ENCODE results near the gene BRSK2. TPM values are rescaled to one million over a fixed set of nuclear protein-coding genes. Genes with fewer than 3 reads are reported as not detected.
"Not testable (repeated sequence)": the region's sequence is repeated elsewhere in the genome, so short reads cannot be mapped to it uniquely, and the experiment has no call there.

Gene BRSK2
- total RNA-seq, 1 donor from 2014 or later, result 3.3 TPM

GRCh38 chr11:1354125-1354938, 35.4 kb upstream of the BRSK2 start:
- DNase-seq (ENCODE audit: low spot score), result no peak

DNA sequence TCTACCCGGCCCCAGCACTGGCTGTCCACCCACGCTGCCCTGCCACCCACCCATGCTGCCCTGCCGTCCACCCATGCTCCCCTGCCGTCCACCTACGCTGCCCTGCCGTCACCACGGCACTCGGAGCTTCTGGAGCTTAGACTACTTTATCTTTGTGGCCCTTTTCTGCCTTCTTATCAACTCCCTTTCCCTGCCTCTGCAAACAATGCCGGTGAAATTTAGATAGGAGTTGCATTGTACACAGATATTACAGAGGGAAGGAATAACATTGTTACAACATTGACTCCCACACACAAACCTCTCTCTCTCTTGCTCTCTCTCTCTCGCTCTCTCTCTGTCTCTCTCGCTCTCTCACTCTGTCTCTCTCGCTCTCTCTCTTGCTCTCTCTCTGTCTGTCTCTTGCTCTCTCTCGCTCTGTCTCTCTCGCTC, 33.7 kb upstream of the BRSK2 start:
- no peak for DNase-seq (ENCODE audit: low spot score)

GRCh38 chr11:1356478-1356960, 33.2 kb upstream of the BRSK2 start:
- no peak for DNase-seq (ENCODE audit: low spot score)

DNA sequence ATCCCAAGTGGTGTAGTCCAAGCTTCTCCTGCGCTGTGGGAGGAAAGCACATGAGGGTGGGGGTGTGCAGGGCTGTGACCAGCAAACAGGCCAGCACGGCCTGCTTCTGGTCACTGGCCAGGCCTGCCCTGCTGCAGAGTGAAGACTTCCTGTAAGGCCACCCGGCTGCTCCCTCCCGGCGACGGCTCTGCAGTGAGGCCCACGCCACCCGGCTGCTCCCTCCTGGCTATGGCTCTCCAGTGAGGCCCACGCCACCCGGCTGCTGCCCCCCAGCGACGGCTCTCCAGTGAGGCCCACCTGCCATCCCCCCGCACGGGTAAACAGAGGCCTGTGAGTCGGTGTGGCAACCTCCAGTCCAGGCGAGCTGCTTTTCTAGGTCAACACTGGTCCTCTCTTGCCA, 31.4 kb upstream of the BRSK2 start:
- DNase-seq (ENCODE audit: low spot score), result peak; percentile 62

- not testable (repeated sequence) for DNase-seq (ENCODE audit: low spot score)
Observed at GRCh38 chr11:1358931-1359330, 30.8 kb upstream of the BRSK2 start.

DNA sequence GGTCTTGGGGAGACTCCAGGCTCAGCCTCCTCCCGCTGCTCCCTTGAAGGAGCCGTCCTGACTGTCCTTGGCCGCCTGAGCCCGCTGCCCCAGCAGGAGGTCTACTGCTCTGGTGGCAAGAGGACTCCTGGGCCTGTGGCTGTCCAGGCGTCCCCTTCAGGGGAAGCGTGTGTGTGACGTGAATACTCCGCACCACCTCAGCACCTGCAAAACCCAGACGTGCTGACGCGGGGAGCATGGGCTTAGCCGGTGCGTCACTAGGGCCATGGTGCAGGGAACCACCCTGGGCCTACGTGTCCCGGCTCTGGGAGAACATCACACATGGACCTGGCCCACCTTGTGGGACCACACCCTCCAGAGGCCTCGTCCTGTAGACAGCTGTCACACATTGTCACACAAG, 30.2 kb upstream of the BRSK2 start:
- no peak for DNase-seq (ENCODE audit: low spot score)

DNA sequence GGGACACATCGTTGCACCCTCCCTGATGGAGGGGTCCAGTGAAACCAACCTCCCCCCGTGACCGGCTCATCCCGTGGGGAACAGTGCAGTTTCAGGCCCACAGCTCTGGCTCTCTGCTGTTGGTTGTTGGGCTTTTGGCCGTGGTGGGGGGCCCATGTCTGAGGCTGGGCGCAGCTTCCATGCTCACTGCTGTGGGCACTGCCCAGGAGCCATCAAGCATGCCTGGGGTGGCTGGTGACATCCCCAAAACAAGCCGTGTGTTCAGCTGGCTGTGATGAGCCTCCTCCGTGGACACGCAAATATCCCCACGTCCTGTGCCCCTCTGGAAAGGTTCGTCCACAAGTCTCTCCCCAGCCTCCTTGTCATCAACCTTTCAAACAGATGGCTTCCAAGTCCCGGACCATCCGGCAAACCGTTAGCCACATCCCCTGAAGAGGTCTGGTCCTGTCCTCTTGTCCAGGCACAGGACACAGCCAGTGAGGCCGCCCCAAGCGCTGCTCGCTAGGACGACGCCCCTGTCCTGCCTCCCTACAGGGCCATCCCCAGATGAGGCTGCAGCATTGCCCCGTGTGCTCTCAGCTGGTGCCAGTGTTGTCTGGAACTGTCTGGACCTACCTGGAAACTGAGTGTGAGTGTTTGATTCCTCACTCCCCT, 29.4 kb upstream of the BRSK2 start:
- DNase-seq (ENCODE audit: low spot score), result no peak

GRCh38 chr11:1360835-1361357, 28.8 kb upstream of the BRSK2 start:
- no peak for DNase-seq (ENCODE audit: low spot score)

DNA sequence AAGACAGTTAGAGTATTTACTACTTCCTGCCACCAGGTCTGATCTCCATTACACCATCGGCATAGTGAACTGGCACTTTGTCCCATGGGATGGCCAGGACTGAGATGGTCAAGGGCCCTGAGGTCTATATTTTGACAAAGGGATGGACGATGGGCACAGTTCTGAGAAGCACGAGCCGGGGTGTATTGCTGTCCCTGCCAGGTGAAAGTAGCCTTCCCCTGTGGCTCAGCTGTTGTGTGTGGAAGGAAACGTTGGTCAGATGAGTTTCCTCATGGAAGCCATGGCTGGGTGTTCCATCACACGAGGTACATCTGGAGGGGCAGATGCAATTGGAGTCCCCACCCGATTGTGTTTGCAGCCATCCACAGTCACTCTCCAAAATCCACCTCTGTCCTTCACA, 27.9 kb upstream of the BRSK2 start:
- DNase-seq (ENCODE audit: low spot score), result no peak

DNA sequence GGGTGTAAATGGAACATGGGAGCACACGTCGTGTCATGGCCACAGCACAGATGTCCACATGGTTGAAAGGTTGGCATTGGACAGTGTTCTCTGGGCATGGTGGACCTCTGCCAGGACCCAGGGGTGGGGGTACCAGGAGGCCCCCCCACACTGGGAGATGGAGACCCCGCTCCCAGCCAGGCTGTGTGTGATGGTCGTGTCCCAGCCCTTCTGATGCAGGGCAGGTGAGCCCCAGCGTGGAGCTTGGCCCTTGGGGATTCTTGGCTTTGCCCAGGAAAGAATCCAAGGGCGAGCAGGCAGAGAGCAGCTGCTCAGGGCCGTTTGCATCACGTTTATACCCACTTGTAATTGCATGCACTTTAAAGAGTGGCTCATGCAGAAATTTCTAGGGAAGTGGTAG, 22.0 kb upstream of the BRSK2 start:
- no peak for DNase-seq (ENCODE audit: low spot score)

- DNase-seq (ENCODE audit: low spot score), result no peak
Observed at GRCh38 chr11:1368216-1368615, 21.5 kb upstream of the BRSK2 start.

- DNase-seq (ENCODE audit: low spot score), result no peak
Observed at GRCh38 chr11:1368966-1369365, 20.8 kb upstream of the BRSK2 start.

DNA sequence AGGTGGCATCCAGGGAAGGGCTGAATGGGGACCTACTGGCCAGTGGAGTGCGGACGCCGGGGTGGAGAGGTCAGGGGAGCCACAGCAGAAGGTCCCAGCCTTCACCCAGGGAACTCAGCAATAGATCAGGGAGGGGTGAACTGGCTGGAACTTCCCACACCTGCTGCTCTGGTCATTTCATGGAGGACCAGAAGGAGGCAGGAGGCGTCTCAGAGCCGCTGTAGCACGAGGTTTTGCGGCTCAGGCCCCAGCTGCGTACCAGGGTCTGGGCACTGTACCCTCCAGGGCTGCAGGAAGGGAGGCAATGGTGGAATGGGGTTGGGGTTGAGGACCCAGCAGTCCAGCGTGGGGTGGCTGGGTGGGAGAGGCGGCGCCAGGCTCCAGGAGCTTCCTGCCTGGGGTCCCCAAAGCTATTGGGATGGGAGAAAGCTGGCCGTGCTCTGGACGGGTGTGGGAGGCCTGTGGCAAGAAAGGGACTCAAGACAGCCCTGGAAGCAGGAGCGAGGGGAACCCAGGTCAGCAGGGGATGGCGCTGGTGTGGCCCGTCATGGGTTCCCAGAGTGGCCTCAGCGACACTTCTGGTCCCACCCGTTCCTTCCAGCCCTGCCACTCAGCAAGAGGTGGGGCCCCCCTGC, 20.2 kb upstream of the BRSK2 start:
- DNase-seq (ENCODE audit: low spot score), result no peak

GRCh38 chr11:1370186-1371025, 19.3 kb upstream of the BRSK2 start:
- DNase-seq (ENCODE audit: low spot score), result no peak

- no peak for DNase-seq (ENCODE audit: low spot score)
Observed at GRCh38 chr11:1371026-1371325, 18.8 kb upstream of the BRSK2 start.

DNA sequence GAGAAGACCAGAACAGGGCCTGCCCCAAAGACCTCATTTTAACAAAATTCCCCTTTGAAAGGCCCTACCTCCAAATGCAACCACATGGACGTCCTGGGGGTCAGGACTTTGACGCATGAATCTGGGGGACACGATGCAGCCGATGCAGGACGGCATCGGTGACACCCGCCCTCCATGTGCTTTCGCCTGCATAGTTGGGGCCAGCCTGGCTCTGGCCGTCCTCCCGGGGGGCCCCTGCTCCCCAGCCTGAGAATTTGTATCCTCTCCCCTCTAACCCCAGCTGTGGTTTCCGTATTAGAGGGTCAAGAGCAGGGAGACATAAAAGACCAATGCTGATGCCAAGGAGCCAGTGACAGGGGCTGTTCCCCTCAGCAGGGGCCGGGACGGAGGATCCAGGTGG, 18.4 kb upstream of the BRSK2 start:
- DNase-seq (ENCODE audit: low spot score), result no peak

- DNase-seq (ENCODE audit: low spot score), result no peak
Observed at GRCh38 chr11:1371836-1372465, 17.8 kb upstream of the BRSK2 start.

DNA sequence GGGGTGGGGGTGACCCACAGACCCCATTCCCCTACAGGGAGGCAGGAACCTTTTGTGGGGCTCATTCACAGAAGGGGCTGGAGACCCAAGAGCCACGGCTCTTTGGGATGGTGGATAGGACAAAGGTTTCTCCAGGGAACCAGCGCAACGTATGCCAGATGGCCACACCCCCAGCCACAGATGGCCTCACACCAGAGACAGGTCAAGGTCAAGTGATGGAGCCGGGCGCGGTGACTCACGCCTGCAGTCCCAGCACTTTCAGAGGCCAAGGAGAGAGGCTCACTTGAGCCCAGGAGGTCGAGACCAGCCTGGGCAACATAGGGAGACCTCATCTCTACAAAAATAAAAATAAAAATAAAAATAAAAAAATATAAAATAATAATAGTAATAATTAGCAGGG, 17.1 kb upstream of the BRSK2 start:
- DNase-seq (ENCODE audit: low spot score), result no peak

DNA sequence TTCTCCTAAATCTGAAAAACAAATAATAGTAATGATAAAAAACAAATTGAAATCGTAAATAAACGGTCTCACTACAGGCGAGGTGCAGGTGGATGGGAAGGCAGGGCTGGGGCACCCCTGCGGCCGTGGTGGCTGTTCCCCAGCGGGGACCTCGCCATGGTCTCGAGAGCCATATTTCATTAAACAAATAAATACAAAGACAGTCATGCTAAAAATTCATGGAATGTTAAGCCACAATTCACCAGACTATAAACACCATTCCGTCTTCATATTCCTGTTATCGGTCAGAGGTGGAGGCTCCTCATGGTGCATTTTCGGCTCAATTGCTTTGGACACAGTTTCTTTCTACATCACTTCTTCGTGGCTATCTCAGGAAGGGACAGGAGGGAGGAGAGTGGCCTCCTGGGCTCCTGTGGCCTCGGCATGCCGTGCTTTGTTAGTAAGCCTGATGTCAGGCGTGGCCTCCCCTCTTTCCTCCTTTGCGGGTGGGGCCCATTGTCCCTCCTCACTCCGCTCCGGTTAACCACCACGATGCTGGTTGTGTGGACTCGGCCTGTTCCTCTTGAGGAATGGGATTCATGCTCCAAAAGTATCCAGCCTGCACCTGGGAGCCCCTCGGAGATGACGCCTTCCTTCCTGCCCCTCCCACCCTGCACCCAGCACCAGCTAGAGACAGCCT, 16.1 kb upstream of the BRSK2 start:
- no peak for DNase-seq (ENCODE audit: low spot score)

DNA sequence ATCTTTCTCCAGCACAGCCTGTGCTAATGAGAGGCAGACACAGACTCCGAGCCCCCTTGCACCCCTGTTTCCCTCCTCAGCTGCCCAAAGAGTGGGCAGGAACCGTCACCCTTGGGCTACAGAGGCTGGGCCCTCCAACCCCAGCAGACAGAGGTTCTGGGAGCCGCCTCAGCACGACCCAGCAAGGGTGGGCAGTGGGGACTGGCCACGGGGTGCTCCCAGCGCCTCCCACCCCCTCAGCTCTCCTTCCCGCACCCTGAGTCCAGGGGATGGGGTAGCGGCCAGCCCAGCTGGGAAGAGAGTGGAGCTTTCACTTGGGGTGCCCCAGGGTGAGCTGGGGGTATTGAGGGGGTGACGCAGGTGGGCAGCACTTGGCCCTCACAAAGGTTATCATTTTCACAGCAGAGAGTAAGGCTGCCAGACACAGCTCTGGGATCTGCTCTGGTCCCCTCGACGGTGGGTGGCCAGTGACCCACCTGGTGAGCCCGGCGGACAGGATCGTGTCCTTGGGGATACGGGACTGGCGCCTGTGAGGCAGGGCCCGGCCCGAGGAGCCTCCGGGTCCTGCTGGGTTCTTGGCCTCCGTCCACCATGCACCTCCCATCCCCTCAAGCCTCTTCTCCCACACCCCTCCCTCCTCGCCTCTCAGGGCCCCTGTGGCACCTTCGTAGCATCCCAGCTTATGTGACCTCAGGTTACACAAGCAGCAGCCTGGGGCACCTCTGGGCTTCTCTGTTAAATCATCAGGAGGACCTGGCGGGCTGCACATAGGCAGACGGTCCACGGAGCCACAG, 14.4 kb upstream of the BRSK2 start:
- DNase-seq (ENCODE audit: low spot score), result no peak

Measured in mucosa of gallbladder (tissue), 1 donor.